GM21576 (cell line): ENCODE measurements around the gene QPCT.
A peak's percentile ranks its signal among the peaks of the same experiment; 100 is the strongest.
"Not testable (repeated sequence)": the region's sequence is repeated elsewhere in the genome, so short reads cannot be mapped to it uniquely, and the experiment has no call there.

ENCODE experiments used
- ATAC-seq: cut with Tn5 transposase; IDR thresholded peaks from one replicate; pipeline ENCODE4 v1.9.1; 2021; ENCODE audit warnings: mild to moderate bottlenecking, moderate library complexity; ENCODE audit not compliant: unreplicated experiment

QPCT gene

DNA sequence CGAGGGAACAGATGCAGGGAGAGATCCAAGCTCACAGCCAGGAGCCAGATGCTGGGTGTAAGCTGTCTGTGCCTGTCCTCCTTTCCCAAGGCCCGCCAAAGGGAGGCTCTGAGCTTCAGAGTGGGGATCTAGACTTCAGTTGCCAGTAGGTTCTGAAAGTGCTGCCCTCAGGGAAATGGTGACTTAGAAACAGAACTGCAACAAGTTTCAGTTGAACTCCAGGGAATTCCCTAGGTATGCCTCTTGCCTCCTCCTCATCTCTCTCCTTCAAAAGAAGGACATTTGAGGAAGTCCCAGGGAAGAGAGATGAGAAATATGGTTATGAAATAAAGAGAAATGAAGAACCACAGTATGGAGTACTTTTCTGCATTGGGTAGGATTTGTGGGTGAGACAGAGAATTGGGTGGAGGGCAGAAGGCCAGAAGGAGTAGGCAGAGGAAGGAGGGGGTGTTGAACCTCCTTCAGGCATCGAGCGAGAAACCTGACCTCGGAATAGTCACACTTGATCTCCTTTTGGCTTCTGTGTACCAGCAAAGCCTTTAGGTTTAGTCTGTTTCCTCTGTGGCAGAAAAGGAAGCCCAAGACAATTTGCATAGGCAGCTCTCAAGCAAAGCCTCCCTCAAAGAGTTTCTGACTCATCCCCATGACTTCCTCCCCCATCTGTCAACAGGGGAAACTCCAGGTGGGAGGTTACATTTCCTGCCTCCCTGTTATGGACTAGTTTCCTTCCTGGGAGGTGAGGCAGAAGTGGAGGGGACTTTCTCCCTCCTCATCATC is 45.7 kb downstream of the QPCT start:
- ATAC-seq, result peak; percentile 96

DNA sequence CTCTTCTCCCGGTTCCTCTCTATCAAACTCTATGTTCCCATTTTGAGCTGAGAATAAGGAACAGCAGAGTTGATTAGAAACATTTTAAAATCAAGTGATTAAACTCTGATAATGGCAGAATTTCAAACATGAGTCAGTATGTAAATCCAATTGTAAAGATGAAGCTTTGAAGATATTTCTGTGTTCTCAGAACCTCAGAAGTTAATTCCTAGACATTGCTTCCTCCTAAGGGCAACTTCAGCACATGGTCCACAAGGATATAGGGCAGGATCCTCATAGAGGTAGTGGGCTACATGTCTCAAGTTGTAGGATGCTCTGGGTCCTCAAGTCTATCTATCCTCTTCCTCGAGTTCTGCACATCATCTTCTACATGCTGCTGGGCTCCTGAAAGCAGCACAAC is 46.3 kb downstream of the QPCT start:
- no peak for ATAC-seq

DNA sequence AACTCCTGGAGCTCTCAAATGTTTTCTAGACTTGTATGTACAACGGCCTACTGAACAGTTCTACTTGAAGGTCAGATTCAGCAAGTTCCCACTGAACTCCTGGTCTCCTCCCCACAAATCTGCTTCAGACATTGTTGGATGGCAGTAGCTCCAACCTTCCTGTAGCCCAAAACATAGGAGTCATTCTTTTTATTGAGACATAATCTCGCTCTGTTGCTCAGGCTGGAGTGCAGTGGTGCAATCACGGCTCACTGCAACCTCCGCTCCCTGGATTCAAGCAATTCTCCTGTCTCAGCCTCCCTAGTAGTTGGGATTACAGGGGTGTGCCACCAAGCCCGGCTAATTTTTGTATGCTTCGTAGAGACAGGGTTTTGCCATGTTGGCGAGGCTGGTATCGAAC is 47.3 kb downstream of the QPCT start:
- ATAC-seq, result no peak

DNA sequence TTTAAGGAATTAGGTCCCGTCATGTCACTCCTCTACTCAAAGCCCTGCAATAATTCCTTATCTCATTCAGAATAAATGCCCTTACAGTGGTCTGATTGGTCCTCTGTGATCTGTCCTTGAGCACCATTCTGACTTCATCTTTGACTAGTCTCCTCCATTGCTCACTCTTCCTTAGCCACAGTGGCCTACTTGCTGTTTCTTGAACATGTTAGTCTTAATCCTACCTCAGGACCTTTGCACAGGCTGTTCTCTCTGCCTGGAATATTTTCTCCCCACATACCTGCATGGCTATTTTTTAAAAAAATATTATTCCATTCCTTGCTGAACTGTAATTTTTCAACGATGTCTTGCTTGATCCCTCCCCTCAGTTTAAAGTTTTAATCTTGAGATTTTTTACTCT is 48.0 kb downstream of the QPCT start:
- no peak for ATAC-seq

DNA sequence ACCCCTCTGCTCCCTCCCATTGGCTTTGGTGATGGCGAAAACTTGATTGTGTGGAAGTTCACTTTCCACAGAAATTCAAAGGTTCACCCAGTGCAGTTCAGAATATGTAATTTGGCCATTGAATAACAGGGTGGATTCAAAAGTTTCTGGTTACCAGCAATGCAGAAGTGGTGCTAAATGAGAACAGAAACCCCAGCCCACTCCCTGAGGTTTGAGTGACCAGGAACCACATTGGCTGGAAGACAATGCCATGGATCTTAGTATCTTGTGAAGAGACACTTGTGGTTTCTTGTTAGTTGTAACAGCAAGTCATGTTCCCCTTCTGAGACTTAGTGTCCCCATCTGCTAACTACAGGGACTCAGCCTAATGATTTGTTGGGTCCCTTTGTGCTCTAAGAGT is 49.8 kb downstream of the QPCT start:
- no peak for ATAC-seq

DNA sequence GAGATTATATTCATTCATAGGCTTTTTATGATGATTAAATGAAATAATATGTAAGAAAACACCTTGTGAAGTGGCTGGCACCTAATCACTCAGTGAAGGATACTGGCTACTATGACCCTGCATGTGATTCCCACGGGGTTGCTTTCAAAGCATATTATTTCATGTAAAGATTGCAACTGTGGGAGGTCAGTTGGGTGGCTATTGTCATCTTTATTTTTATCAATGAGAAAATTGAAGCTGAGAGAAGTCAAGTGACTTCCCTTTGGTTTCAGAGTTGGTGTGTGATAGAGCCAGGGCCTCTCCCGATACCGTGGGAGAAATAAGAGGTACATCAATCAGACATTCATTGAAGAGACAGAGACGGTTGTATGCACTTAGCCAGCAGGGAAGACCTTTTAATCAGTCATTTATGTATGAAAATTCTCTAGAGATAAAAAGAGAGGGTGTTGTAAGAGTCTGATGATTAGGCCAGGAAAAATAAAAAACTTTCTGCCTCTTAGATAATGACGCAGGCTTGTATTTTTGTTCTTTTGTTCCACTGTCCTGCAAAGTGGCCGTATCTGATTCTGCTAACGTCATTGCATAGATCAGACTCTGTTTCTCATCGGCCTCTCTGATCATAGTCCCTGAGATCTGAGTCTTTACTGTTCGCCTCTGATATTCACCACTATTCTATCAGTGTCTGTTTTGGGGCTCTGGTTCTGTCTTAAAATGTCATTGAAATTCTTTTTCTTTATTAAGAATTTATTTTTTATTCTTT is 50.5 kb downstream of the QPCT start:
- no peak for ATAC-seq

DNA sequence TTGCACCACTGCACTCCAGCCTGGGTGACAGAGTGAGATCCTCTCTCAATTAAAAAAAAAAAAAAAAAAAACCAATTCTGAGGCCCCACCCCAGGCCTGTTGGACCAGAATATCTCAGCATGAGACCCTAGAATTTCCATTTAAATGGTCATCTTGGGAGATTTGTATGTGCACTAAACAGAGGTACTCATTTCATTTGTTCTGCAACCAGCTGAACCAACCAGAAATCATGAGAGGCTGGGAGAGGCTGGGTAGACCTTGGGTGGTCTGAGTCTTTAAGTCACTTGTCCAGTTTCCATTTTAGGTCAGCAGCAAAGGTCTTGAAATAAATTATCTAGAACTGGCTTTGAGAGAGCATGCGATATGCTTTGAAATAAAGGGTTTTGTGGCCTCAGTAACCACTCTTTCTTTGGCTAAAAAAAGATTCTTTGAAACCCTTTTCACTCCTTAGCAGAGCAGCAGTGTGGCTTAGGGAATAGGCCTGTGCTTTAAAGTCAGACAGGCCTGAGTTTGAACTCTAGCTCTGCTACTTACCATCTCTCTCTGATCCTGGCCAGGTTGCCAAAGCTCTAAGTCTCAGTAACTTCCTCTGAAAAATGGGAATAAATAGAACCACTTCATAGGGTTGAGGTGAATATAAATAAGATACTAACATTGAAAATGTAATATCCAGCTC is 52.6 kb downstream of the QPCT start:
- no peak for ATAC-seq

DNA sequence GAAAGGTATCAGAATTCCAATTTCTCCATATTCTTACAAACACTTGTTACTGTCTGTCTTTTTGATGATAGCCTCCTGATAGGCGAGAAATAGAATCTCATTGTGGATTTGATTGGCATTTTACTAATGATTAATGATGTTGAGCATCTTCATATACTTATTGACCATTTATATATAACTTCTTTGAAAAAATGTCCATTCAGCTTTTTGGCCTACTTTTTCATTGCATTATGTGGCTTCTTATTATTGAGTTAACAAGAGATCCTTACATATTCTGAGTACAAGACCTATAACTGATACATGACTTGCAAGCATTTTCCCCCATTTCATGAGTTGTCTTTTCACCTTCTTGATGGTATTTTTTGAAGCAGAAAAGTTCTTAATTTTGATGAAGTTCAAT is 54.6 kb downstream of the QPCT start:
- ATAC-seq, result no peak

DNA sequence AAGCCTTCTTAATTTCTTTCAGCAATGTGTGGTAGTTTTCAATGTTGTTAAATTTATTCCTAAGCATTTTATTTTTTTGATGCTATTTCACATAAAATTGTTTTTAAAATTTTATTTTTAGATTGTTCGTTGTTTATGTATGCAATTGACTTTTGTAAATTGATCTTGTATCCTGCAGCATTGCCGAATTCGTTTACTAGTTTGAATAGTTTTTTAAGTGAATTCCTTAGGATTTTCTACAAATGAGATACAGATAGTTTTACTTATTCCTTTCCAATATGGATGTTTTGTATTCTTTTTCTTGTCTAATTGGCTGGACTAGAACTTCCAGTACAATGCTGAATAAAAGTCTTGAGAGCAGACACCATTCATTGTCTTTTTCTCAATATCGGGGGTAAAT is 55.6 kb downstream of the QPCT start:
- no peak for ATAC-seq

DNA sequence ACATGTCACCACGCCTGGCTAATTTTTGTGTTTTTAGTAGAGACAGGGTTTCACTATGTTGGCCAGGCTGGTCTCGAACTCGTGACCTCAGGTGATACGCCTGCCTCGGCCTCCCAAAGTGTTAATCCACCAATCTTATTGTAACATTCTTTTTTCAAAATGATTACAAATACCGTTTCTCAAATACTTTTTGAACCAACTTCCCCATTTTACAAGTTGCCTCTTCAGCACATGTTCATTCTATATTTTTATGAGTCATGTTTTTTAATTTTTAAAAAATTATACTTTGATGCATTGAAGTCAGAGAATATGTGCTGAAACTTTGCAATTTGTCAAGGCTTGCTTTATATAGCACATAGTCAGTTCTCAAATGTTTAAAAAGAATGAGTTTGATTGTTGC is 58.2 kb downstream of the QPCT start:
- ATAC-seq, result no peak

DNA sequence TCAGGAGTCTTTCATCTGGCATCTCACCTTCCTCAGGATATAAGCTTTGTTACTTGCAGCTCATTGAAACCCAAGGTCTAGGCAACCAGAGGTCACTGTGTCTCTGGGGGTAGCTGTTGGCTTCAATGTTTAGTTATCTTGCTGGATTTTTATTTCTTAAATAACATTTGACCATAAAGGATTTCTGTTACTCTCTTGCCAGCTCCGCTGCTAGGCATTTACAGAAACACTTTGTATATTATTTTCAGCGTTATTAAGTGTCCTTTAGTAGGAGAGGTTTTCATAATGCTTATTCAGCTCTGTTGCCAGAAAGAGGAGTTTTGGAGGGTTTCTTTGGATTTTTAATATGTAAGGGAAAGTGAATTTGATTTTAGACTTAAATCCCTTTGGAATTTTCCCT is 61.4 kb downstream of the QPCT start:
- ATAC-seq, result no peak

DNA sequence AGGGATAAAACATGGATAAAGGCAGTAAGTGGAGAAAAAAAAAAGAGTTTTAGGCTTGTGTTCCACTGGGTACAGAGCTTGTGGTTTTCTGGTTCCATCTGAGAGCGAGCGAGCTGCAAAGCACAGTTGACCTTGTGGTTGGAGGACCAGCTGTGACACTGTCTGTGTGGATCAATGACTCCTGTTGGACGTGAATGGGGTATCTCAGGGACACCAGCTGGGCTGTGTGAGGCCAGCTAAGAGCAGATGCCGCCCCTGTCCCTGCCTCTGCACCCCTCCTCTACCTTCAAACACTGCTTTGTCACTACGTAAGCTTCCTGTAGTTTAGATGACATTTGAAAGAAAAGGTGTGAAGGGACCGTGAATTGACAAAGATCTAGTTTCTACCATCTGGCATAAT is 67.8 kb downstream of the QPCT start:
- no peak for ATAC-seq

DNA sequence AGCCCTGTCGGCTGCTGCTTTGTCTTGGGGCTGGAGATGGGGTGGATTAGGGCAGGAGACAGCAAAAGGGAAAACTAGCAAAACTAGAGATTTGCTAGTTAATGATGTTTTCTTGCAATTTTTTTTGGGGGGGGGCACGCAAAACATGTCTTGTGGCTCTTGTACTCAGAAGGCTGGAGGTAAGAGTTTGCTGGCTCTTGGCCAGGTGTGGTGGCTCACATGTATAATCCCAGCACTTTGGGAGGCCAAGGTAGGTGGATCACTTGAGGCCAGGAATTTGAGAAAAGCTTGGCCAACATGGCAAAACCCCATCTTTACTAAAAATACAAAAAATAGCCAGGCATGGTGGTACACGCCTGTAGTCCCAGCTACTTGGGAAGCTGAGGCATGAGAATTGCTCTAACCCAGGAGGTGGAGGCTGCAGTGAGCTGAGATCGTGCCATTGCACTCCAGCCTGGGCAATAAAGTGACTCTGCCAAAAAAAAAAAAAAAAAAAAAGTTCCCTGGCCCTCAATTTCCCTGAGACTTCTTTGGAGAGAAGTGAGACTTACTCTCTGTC is 69.6 kb downstream of the QPCT start:
- not testable (repeated sequence) for ATAC-seq

DNA sequence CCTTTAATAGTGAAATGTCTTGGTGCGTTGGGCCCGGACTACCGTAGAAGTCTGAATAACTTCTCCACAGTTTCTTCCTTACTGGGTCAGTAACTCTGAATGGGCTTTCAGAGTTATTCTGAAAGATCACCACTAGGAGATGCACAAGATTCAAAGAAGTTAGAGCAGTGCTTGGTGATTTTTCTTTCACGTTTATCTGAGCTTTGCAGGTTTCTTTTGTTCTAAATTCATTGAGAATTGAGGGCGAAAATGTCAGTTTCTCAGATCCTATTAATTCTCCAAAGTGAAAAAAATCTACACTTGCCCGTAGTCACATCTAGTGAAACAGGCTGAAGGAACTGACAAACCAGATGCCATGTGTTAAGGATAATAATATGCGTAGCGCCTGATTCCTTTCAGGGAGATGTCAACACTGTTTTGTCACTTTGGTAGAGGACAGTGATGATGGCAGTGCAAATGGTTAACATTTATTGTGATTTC is 70.1 kb downstream of the QPCT start:
- no peak for ATAC-seq

DNA sequence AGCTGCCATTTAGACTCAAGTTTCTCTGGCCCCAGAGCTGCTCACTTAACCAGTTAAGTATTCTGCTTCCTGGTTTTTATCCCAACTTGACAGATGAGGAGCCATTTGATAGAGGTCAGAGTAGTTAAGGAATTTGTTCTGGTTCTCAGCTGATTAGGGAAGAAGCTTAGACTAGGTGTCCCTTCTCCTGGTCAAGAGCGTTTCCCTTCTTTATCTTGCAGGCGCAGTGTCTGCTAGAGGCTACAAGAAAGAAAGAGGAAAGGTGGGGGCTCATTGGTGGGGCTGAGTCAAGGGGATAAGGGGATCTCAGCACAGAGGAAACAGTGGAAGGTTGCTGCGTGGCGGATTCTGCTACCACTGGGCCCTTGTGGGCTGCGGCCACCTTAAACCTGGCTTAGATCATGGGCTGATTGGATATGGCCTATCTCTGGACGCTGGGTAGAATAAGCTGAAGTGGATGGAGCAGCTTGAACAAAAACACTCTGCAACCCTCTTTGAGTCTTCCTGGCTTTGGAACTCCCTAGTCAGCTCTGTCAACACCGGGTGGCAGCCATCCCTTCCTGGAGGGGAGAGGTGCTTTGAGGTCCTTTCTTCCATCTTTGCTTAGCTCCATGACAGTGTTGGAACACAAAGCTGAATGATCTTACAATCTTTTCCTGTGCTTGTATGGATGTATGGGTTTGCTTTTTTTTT is 70.8 kb downstream of the QPCT start:
- no peak for ATAC-seq

DNA sequence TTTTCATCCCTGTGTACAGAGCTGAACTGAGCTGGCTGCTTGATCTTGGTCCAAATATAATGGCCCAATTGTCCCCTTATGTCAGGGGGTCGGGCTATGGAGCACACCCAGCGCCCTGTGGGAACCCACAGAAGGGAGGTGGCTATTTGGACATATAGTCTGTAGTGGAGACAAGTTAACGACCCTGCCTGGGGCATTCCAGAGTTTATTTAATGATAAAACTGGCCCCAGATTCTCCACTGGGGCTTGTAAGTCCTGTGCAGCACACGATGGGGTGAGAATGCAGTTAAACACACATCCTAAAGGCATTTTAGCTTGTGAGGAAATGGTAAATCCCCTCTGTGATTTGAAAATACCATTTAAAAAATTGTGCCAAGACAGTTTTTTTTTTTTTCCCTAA is 72.9 kb downstream of the QPCT start:
- ATAC-seq, result no peak

DNA sequence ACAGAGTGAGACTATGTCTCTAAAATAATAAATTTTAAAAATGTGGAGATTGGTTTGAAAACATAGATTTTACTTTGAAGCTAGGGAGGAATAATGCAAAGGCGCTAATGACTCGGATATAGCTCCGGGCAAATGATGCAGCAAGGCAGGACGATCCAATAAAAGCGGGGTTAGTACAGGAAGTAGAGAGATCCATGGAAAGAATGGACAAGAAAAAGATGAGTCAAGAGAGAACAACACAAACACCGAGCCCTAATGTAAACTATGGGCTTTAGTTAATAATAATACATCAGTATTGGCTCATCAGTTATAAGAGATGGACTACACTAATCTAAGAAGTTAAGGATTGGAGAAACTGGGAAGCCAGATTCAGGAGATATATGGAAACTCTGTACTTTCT is 74.5 kb downstream of the QPCT start:
- ATAC-seq, result no peak

DNA sequence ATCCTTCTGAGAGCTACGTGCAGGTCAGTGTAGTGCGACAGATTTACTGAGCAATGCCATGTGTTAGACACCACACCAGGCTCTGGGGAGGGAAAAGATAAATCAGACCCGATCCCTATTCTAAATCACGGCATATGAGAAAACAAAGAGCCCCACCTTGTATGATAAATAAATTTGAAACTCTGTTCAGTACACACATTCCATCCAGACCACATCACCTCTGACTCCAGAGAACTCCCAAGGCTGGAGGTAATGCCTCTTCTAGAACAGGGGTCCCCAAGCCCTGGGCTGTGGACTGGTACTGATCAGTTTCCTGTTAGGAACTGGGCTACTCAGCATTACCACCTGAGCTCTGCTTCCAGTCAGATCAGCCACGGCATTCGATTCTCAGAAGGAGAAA is 77.3 kb downstream of the QPCT start:
- no peak for ATAC-seq

DNA sequence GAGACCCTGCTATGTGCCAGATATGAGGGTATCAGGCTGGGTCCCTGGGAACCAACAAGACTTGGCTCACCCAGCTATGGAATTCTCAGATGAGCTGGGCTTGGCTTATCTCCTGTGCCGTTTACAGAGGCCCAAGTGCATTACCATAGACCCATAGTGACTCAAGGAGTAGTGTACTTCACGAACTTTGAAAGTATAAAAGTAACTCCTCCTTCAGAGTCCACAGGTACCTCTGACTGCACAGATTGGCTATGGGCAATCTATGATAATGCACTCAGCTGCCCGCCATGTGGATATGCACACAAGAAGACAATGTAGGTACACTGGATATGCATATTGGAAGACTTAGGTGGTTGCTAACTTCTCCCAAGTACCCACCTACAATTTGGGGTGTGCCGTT is 78.4 kb downstream of the QPCT start:
- no peak for ATAC-seq
